Fibroblast of peridontal ligament (primary cell): ENCODE measurements around the gene CCT8L2.
"Not testable (repeated sequence)": the region's sequence is repeated elsewhere in the genome, so short reads cannot be mapped to it uniquely, and the experiment has no call there.

Experiments used
- DNase-seq: peaks from one replicate; pipeline ENCODE4 v3.0.0-alpha.2; 2010; ENCODE audit errors: extremely low read depth

Gene CCT8L2, protein sequence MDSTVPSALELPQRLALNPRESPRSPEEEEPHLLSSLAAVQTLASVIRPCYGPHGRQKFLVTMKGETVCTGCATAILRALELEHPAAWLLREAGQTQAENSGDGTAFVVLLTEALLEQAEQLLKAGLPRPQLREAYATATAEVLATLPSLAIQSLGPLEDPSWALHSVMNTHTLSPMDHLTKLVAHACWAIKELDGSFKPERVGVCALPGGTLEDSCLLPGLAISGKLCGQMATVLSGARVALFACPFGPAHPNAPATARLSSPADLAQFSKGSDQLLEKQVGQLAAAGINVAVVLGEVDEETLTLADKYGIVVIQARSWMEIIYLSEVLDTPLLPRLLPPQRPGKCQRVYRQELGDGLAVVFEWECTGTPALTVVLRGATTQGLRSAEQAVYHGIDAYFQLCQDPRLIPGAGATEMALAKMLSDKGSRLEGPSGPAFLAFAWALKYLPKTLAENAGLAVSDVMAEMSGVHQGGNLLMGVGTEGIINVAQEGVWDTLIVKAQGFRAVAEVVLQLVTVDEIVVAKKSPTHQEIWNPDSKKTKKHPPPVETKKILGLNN

DNA sequence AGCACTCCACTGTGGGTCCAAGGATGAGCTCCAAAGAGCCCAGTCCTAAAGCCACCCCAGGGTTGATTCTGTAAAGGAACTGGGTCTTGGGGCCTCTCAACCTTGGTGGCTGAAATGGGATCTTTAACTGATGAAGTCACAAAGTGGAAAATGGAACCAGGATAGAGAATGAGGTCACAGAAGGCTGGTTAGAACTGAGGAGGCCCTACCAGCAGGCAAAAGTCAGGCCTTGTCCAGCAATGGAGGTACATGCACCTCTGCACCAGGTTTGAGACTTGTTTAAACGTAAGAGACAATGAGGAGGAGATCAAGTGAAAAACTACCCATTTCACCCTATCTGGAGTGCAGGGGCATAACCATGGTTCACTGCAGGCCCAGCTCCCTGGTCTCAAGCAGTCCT lies at the start of gene CCT8L2:
CCT8L2 (minus strand) TSS at position 101 of the 400 bp plus-strand sequence. CDS start 260 bp downstream, outside the sequence.
- DNase-seq, result not testable (repeated sequence)

DNA sequence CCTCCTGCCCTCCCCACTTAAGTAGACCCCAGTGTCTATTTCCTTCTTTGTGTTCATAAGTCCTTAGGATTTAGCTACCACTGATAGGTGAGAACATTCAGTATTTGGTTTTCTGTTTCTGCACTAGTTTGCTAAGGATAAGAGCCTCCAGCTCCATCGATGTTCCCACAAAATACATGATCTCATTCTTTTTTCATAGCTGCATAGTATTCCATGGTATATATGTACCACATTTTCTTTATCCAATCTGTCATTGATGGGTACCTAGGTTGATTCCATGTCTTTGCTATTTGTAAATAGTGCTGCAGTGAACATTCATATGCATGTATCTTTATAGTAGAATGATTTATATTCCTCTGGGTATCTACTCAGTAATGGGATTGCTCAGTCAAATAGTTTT lies 42.8 kb upstream of the CCT8L2 start:
- not testable (repeated sequence) for DNase-seq

DNA sequence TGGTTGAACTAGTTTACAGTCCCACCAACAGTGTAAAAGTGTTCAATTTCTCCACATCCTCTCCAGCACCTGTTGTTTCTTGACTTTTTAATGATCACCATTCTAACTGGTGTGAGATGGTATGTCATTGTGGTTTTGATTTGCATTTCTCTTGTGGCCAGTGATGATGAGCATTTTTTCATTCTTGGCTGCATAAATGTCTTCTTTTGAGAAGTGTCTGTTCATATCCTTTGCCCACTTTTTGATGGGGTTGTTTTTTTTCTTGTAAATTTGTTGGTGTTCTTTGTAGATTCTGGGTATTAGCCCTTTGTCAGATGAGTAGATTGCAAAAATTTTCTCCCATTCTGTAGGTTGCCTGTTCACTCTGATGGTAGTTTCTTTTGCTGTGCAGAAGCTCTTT lies 41.5 kb upstream of the CCT8L2 start:
- DNase-seq, result not testable (repeated sequence)

DNA sequence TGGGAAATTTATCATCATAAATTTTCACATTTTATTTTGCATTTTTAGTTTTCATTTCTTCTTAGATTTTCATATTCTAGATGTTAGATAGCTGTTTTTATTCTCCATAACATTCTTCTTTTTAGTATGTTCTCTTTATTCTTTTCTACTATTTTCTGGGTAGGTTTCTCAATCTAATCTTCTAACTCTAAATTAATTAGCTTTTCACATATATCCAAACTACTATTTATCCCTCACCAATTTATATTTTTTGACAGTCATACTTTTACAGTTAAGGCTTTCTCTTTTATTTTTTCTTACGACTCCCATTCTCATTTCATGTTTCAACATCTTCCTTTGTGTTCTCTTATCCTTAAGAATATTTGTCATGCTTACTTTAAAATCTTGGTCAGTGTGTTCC lies 35.9 kb upstream of the CCT8L2 start:
- DNase-seq, result not testable (repeated sequence)

DNA sequence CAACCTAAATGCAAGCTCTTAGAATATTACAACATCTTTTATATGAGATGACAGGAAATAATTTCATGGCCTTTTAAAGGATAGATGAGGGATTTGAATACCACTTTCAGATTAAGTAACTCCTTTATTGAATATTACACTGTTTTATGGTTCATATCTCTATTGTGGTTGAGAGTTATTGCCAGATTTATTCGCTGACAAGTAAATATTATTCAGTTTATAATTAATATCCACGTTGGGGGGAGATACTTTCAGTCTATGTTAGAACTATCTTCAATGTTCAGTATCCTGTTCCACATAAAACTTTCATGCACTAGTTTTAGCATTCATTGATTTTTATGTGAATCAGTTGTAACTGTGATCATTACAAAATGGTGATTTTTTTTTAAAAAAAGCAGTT lies 32.4 kb upstream of the CCT8L2 start:
- DNase-seq, result not testable (repeated sequence)

DNA sequence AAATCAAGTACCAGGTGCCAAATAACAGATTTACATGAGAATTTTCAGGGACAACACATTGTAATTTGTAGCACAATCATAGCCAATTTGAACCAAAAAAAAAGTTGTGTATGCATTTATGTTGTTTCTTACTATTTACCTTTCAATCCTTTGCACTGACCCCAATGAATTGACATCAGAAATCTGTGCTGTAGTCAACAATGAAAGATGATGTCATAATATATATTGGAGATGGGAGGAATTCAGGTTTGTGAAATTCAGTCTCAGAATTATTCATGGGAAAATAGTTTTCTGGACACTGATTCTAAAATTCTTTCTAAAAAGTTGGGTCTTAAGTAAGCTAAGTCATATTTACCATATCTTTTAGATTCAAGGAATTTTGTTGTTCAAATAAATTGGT lies 31.0 kb upstream of the CCT8L2 start:
- DNase-seq, result not testable (repeated sequence)

DNA sequence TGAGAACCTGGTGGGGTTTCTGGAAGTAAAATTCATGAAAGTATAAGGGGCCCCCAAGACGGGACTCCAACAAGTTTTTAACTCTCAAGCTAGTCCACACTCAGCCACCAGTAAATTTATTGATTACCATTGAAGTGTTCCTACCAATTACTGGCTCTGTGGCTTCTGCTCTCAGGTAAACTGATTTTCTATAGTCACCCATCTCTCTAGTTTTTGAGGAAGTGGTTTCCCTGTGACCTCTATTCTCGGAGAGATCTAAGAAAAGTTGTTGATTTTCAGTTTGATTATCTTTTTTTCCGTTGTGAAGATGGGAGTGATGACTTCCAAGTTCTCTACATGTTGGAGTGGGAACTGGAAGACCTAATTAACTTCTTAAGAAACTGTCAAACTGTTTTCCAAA lies 24.9 kb upstream of the CCT8L2 start:
- DNase-seq, result not testable (repeated sequence)

DNA sequence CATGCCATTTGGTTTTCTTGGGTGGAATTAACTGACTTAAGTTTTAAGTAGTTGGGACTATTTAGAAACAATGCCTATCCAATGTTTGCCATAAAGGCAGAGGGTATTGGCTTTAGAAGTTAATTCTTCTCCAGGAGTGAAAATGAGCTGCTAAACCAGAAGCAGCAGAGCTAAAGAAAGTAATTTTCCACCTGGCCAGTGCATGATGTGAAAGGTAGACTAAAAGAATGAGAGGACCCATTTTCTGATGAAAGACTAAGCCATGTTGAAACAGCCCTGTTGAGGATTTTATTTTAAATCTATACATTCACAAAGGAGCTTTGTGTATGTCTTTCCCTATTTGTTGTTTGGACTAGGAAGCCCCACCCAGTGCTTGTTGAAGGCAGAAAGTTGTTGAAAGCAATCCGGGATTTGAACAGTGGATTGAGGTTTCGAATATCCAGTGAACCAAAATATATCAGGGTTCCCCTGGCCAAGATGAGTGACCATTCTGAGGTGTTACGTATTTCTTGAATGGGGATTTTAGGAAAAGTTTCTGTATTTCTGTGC lies 23.9 kb upstream of the CCT8L2 start:
- DNase-seq, result not testable (repeated sequence)

DNA sequence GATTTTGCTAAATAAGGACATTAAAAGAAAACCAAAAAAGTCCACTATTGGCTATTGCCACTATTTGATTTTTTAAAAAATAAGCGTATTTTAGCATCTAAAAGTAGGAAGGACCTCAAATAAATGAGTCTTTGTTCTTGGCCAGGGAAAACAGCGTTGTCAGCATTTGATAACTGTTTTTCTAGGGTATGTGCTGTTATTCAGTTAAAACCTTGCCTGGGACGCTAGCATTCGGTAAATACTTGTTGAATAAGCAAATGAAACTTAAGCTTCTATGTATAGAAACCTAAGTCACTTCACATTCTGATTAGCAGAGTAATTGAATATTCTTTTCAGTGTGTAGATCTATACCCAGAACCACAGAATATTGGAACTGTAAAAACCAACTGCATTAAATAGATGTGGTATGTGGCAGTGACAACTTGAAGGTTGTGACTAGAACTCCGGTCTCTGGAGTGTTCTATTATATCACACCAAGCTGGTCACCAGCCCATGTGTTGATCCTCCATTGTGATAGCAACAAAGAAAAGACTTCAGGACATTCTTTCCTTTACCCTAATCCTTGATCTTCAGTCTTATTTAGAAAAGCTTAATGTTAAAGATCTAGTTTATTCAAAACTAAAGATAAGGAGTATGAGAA lies 23.1 kb upstream of the CCT8L2 start:
- not testable (repeated sequence) for DNase-seq

DNA sequence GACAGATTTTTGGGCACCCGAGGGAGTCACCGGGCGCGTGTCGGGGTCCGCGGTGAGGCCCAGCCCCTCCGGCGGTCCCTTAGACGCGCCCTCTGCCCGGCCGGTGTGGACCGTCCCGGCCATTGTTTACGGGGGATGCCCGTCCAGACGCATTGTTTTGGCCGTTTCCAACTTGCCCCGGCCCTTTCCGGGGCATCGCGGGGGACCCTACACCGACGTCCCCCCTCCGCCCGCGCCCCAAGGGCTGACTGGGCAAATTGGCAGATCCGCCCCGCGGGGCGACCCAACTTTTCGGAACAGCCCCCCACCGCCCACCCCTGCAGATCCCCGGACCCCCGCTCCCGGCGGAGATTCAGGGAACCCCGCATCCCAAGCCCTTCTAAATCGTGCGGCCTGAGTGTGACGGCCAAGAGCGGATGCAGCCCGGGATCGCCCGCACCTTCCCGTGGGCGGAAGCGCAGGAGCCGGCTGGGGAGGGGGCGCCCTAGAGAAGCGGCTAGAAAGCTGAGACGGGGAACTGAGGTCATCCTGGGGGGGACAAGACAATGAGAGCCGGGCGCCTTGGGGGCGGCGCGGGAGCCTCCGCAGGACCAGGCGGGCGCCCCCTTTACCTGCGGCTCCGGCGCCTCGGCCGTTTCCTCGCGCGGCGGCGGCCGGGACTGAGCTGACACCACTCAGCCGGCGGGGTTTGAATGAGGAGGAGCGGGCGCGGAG lies 17.1 kb upstream of the CCT8L2 start:
- DNase-seq, result no peak

DNA sequence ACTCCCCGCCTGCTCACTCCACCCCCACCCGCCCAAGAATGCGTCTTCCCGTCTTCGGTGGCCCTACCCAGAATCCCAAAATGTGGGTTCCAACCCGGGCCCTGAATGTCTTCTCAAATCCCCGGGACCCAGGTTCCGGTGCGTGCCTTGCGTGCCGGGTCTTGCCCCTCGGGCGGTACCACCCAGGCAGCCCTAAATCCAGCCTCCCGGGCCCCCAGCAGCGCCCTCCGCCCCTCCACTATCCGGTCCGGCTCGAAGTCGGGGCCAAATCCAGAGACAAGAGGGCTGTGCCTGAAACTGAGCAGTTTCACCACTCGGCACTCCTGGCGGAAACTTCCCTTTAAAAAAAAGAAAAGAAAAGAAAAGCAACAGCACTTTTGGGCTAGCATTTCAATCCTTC lies 16.3 kb upstream of the CCT8L2 start:
- DNase-seq, result no peak

DNA sequence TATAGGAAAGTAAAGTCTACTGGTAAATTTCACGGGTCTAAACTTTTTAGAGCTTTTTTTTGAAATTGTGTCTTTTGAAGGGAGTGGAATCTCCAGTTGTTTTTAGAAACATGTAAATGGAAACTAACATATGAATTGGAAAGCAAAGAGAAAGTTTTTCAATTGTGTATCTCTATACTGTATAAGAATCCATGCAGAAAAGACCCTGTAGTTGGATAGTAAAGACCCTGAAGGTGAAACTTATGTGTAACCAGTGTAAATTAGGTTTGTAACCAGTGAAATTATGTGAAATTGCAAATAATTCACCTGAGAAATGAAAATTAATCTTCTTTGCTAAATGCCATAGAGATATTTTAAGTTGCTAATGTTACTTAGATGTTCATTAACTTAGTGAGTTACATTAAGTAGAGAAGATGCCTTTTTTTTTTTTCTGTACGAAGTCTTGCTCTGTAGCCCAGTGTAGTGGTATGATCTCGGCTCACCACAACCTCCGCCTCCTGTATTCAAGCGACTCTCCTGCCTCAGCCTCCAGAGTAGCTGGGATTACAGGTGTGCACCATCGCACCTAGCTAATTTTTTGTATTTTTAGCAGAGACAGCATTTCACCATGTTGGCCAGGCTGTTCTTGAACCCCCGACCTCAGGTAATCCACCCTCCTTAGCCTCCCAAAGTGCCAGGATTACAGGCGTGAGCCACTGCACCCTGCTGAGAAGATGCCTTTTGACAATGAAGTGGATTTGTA lies 11.8 kb upstream of the CCT8L2 start:
- not testable (repeated sequence) for DNase-seq

DNA sequence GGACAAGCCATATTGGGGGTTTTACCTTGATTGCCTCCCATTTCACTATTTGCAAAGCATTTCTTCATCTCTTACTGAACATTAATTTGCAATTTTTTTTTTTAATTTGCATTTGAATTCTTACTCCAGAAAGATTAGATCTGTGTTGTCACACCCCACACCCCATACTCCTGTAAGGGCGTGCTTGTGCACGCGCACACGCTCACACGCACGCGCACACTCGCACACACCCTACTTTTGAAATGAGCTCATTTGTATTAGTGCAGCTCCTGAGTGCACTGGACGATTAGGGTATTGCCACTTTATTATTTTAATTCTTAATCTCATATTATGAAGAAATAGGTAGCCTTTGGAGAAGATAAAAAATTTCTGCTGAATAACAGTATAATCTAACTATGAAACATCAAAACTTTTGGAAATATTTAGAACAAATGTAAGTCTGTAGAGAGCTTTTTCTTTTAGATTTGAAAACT lies 11.2 kb upstream of the CCT8L2 start:
- not testable (repeated sequence) for DNase-seq

DNA sequence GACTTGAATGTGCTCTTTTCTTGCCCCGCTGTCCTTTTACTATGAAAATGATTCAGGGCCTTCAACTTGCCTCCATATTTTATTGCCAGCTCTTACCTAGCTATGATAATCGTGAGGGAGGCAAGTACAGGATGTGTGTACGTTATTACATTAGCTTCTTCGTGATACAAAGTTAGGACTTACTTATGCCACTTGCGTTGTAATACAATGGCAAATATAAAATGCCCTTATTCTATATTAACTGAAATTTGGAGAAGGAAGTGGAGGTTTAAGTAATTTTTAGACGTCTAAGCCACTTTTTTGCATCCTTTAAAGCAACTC lies 10.8 kb upstream of the CCT8L2 start:
- no peak for DNase-seq

DNA sequence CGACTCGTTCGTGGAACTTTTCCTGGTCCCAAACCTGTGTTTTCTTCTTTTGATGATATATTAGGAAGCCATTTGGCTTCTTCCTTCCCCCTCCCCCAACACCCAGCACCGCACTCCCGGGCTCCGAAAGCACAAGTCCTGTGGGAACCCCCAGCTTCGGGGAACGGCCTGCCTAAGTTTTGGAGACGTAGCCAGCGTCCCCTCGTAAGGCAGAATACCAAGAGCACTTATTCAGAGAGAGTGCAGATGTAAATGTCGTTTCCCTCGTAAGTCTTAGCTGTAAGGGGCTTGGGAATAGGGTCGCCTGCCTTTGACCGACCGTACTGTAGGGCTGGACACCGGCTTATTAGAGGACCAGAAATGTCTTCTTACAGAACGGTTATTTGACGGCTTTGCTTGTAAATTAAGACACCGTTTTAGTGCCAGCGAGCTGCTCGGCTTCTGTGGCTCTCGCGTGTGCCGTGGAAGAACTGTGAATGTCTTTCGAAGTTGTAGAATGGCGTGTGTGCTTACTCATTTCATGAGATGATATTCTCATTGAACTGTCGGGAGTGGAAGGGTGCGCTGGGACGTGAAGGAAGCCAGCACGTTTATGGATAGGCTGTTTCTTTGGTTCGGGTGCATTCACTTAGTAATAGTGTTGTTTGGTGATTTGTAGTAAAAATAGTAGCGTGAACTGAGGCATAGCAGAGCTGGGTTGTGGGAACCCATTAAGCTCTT lies 10.3 kb upstream of the CCT8L2 start:
- not testable (repeated sequence) for DNase-seq

DNA sequence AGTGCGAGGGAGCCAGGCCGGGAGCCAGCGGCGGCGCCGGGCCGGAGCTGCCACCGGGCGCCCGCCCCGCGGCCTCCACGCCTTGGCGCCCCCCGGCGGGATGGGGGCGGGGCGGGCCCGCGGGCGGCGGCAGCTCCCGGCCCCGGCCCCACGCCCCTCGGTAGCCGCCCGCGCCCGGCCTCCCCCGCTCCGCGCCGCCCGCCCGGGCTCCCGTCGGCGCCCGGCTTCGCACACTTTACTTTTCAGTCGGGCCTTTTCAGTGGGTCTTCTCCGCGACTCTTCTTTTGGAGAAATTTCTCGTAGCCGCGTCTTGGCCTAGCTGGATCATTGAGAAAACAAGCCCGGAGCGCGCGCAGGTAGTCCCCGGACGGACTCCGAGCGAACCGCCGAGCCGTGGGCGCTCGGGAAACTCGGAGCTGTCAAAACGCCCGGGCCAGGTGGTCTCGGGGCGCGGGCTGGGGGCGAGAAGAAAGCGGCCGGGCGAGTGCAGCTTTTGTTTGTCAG lies 9.7 kb upstream of the CCT8L2 start:
- not testable (repeated sequence) for DNase-seq

DNA sequence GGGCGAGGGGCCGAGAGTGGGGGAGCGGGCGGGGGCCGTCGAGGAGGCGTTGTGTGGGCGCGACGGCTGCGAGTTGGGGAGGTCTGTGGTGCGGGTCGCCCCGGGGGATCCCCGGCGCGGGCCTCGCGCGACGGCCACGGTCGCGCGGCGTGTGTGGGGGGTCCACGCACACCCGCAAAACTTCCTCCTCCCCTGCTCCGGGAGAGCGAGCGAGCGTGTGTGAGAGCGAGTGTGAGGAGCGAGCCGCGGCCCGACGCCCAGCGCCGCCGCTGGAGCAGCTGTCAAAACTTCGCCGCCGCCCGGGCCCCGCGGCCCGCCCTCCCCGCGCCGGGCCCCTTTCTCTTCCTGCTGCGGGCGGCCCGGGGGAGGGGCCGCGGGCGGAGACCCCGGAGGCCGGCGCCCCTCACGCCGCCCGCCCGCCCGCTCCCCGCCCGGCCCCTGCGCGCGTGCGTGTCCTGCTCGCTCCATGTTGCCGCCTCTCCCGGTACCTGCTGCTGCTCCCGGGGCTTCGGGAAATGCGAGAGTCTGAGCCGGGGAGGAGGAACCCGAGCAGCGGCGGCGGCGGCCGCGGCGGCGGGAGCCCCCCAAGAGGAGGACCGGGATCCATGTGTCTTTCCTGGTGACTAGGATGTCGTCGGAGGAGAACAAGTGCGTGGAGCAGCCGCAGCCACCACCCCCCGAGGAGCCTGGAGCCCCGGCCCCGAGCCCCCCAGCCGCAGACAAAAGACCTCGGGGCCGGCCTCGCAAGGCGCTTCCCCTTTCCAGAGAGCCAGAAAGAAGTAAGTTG lies 9.0 kb upstream of the CCT8L2 start:
- DNase-seq, result no peak

DNA sequence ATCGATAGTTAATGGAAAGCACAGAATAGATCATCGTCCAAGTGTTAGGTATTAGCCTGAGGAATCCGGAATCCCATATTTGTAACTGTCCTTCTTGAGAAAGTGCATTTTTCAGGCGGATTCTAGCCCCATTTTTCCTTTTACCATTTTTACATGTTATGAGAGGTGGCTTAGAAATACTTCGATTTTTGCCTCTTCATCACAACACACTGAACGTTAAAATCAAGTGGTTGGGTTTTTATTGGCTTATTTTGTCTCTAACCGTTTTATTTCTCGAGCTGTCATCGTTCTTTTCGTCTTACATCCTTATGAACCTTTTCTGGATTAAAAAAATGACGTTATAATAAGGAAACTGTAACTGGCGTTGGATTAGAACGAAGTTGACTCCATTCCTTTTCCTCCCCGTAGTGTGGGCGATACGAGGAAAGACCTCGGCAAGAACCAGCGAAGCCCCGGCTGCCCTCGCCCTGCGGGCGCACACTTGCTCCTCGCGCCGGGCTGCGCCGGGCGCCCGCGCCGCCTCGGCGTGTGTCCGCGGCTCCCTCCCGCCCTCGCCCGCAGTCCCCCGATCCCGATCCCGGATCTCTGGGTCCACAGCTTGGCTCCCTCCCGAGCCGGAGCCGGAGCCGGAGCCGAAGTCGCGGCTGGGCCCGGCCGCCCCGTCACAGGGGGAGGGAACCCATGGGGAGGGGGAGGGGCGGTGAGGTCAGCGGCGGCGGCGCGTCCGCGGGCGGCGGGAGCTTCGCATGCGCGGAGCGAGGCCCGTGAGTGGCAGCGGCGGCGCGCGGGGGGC lies 8.2 kb upstream of the CCT8L2 start:
- DNase-seq, result peak; percentile 0

DNA sequence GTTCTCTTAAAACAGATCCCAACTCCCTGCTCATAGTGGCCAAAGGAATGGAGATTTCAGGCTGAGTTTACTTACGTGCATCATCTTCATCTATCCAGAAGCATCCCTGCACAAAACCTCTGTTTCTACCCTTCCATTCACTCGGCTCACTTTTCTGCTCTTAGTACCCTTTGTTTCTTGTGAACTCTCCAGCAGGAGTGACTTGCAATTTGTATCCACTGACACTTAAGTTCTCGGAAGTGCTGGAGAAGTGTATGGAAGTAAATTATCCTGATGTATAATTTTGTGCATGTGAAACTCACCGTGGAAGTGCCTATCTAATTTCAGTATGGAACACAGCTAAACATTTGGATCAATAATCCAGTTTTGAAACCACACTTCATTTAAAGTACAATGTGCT lies 7.0 kb upstream of the CCT8L2 start:
- not testable (repeated sequence) for DNase-seq
